Measurements from ENCODE around the gene TMEFF1.

TMEFF1 gene

GRCh38 chr9:100619665-100620064, 146.7 kb downstream of the TMEFF1 start:
- no peak for DNase-seq

GRCh38 chr9:100623969-100624368, 151.0 kb downstream of the TMEFF1 start:
- DNase-seq, result no peak

- DNase-seq, result no peak
These were observed 154.0 kb downstream of the TMEFF1 start for GRCh38 chr9:100626949-100627348.
